Thoracic aorta (tissue), 2 donors: ENCODE results near the gene BCL2L1. TPM values are rescaled to one million over a fixed set of nuclear protein-coding genes. Genes with fewer than 3 reads are reported as not detected.

Source experiments
- ATAC-seq: fragments of 150-250 bp; one replicate; pipeline ENCODE4 v1.8.0; 2017; ENCODE audit warnings: low read depth; ENCODE audit not compliant: insufficient number of reproducible peaks, low FRiP score
- DNase-seq: peaks from one replicate; pipeline ENCODE4 v3.0.0-alpha.2; 2020; ENCODE audit warnings: low spot score
- H3K27ac ChIP-seq, 2 donors: fragments of 200-600 bp; sonication (generic); 1 replicate in 1 of 2; 2 replicates in 1 of 2; pipeline ENCODE4 v1.5.1; 2016; ENCODE audit warnings: mild to moderate bottlenecking in 2 of 2, moderate library complexity in 2 of 2
- H3K27me3 ChIP-seq: fragments of 200-600 bp; sonication (generic); replicated peaks from 2 replicates; pipeline ENCODE4 v1.6.0; 2016; ENCODE audit warnings: mild to moderate bottlenecking; ENCODE audit not compliant: insufficient read depth
- H3K36me3 ChIP-seq: fragments of 200-600 bp; sonication (generic); one replicate; pipeline ENCODE4 v1.5.1; 2016
- H3K4me1 ChIP-seq, 2 donors: fragments of 200-600 bp; sonication (generic); 1 replicate in 1 of 2; 2 replicates in 1 of 2; pipeline versions ENCODE4 v1.5.1 to v1.6.0; 2016; ENCODE audit warnings: low read depth in 2 of 2, mild to moderate bottlenecking in 1 of 2; ENCODE audit not compliant: control insufficient read depth in 1 of 2
- H3K4me3 ChIP-seq: fragments of 200-600 bp; sonication (generic); 2 replicates; pipeline ENCODE4 v1.5.1; 2016; ENCODE audit warnings: mild to moderate bottlenecking
- H3K9me3 ChIP-seq: fragments of 200-600 bp; sonication (generic); 2 replicates; pipeline ENCODE4 v1.5.1; 2016
- total RNA-seq, 2 donors: library from RNA; depleted of rRNA; stranded (reverse); fragments of >200 nt; gene quantifications; one replicate each; pipeline versions ENCODE4 v1.1.0 to v1.2.3, GENCODE V29; 2016
- TF ChIP-seq, protein P1 (sequence below): fragments of 200-600 bp; sonication (generic); IDR thresholded peaks from one replicate; pipeline ENCODE4 v1.5.1; 2019; ENCODE audit warnings: antibody characterized with exemption

Gene BCL2L1
- total RNA-seq, 2 donors from 2014 or later, result 137 to 187 TPM

DNA sequence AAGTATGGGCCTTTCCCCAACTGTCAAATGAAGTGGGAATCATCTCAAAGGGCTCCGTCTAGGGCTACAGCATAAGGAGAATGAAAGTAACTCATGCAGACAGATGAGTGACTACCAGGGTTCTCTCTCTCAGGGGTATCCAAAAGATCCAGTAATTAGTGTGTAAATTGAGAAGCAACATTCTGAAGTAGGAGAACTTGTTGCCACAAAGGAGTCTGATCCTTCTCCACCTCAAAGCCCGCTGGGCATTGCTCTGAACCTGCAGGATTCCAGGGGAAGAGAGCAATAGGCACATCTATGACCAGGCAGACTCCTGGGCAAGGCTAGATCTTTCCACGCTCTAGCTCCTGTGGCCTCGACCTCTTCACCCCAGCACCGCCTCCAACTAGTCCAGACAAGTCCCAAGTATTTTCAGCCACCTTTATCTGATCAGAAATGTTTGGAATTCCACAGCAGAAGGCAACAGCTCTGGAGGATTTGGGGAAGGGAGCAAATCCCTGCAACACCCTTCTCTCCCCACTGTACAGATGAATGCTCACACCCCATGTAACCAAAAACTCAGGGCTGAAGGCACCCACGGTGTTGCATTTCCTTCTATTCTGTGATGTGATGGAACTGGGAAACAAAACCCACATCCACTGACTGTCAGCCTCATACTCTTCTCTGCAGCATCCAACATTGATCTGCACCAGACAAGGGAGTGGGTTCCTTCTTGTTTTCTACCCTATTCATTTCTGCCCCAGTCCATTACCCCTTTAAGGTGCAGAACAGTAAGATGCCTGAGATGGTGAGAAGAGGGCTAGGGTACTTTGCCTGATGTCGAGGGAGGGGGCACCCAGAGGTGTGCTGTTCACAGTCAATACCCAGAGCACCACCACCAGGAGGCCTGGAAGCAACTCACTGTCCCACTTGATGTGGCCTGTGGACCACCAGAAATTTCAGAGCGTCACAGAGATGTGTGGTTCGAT is 44.0 kb downstream of the BCL2L1 start:
- DNase-seq (no peak), ATAC-seq (no peak)
- TF ChIP-seq, protein P1, sequence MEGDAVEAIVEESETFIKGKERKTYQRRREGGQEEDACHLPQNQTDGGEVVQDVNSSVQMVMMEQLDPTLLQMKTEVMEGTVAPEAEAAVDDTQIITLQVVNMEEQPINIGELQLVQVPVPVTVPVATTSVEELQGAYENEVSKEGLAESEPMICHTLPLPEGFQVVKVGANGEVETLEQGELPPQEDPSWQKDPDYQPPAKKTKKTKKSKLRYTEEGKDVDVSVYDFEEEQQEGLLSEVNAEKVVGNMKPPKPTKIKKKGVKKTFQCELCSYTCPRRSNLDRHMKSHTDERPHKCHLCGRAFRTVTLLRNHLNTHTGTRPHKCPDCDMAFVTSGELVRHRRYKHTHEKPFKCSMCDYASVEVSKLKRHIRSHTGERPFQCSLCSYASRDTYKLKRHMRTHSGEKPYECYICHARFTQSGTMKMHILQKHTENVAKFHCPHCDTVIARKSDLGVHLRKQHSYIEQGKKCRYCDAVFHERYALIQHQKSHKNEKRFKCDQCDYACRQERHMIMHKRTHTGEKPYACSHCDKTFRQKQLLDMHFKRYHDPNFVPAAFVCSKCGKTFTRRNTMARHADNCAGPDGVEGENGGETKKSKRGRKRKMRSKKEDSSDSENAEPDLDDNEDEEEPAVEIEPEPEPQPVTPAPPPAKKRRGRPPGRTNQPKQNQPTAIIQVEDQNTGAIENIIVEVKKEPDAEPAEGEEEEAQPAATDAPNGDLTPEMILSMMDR, result no peak
- H3K36me3 ChIP-seq, result no peaks in the 10 kb centered on the region
- no peak overlapping the region for H3K4me3 ChIP-seq
- no peaks in the 10 kb centered on the region for H3K9me3 ChIP-seq
- H3K27ac ChIP-seq, result peak overlapping the region; percentile 82 to 86
- H3K4me1 ChIP-seq, result peaks cover 85 to 95% of the 10 kb centered on the region in 2 donors
- H3K27me3 ChIP-seq, result no peaks in the 10 kb centered on the region

DNA sequence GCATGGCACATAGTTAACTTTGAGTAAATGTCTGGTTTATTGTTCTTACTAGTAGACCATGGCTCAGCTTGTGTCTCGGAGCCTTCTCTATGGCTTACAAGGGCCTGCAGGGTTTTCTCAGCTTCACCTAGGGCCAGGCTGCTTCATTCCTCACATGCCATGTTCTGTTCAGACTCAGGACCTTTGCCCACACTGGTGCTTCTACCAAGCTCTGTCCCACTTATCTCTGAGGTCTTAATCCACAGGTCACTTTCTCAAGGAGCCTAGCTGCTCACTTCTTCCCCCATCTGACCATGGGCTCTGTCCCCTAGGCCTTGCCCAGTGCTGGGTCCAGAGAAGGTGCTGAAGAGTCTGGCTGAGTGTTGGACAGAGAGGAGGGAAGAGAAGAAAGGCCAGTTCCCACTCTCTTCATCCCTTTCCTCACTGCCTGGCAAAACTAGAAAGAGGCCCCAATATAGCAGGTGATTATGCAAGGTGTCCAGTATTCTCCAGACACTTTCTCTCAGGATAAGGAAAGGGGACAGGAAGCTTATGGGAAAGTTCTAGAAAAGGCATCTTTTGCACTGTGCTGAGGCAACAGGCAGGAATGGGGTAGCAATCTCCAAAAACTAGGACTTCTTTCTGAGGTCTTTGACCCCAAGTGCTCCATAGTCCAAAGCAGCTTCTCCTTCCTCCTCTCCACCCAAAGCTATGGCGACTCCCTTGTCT is 45.0 kb downstream of the BCL2L1 start:
- Histone ChIP-seq H3K27me3 (no peaks in the 10 kb centered on the region), H3K9me3 (no peaks in the 10 kb centered on the region), H3K36me3 (no peaks in the 10 kb centered on the region), H3K4me3 (no peak overlapping the region), H3K4me1 (peaks cover 86 to 100% of the 10 kb centered on the region in 2 donors), H3K27ac (peak overlapping the region; percentile 82 to 86)
- no peak for DNase-seq
- TF ChIP-seq, protein P1, result no peak
- no peak for ATAC-seq

DNA sequence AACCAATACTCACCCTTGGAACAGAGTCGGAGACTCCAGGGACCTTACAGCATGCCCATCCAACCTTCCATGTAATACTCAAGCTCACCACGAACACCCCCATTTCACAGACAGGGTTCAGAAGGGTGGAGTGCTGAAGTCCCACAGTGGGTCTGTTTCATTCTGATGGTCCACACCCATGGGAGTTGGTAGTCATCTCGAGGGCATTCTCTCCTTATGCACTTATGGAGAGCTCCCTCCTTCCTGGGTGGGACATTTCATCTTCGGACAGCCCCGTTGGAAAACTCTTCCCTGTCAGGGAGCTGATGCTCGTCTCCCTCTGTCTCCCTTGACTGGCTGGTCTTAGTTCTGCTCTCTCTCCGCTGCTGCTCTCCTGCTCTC is 46.1 kb downstream of the BCL2L1 start:
- DNase-seq, result no peak
- no peaks in the 10 kb centered on the region for H3K36me3 ChIP-seq
- ATAC-seq, result no peak
- TF ChIP-seq, protein P1, result no peak
- H3K4me1 ChIP-seq, result peaks cover 83 to 100% of the 10 kb centered on the region in 2 donors
- H3K27me3 ChIP-seq, result no peaks in the 10 kb centered on the region
- peak overlapping the region; percentile 82 to 86 for H3K27ac ChIP-seq
- H3K9me3 ChIP-seq, result no peaks in the 10 kb centered on the region
- no peak overlapping the region for H3K4me3 ChIP-seq

DNA sequence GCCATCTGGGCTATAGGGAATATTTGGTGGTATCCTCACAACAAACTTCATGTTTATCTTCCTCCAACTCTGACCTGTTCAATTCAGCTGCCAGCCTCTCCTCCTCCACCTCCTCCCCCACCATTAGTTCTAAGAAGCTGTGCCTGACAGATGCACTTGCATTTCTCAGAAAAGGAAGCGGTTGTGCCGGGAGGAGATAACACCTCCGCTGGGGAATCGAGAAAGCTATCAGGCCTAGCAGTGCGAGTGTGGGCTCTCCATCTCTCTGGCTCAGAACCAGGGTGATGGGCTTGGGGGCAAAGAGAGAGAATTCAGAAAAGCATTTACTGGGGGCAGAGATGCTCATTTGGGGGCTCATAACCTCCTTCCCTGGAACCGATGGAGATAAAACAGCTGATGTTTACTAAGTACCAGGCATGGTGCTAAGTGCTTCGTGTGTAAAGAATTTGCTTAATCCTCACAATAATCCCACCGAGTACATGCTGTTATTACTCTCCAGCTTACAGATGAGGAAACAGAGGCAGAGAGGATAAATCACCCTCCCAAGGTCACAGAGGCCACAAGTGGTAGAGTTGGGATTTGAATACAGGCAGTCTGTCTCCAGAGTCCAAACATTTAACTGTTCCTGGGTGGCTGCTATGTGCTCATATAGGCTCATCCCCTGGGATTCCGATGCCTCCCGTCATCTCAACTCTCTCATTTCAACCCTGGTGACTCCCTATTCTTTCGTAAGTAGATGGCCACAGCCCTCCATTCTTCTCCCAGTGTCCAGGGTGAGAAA is 46.6 kb downstream of the BCL2L1 start:
- TF ChIP-seq, protein P1, result no peak
- H3K4me1 ChIP-seq, result peaks cover 83 to 100% of the 10 kb centered on the region in 2 donors
- peak overlapping the region; percentile 56 for H3K4me3 ChIP-seq
- no peaks in the 10 kb centered on the region for H3K36me3 ChIP-seq
- no peaks in the 10 kb centered on the region for H3K27me3 ChIP-seq
- peak overlapping the region; percentile 82 to 86 for H3K27ac ChIP-seq
- no peak for DNase-seq
- no peak for ATAC-seq
- no peaks in the 10 kb centered on the region for H3K9me3 ChIP-seq
